ENCODE results near the gene AUTS2.

Gene AUTS2

DNA sequence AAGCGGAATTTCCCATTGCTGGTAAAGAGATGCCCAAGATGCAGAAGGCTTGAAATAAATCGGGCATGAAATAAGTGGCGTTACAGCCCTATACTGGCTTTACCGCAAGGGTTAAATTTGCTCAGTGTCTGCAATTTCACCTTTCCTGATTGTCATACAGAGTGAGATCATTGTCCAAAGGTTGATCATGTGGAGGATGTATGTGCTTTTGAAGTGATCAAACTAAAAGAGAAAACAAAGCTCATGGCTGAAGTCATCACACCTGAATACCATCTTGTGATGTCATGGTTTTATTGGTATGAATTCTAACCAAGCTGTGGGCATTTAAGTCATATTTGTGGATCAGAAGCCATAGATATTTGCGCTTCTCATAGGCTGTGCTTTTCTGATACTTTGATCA is 635.5 kb downstream of the AUTS2 start:
- H3K4me3 ChIP-seq (ENCODE audit: low read depth, low read length) = no peak overlapping the region
- TF ChIP-seq, protein P1, sequence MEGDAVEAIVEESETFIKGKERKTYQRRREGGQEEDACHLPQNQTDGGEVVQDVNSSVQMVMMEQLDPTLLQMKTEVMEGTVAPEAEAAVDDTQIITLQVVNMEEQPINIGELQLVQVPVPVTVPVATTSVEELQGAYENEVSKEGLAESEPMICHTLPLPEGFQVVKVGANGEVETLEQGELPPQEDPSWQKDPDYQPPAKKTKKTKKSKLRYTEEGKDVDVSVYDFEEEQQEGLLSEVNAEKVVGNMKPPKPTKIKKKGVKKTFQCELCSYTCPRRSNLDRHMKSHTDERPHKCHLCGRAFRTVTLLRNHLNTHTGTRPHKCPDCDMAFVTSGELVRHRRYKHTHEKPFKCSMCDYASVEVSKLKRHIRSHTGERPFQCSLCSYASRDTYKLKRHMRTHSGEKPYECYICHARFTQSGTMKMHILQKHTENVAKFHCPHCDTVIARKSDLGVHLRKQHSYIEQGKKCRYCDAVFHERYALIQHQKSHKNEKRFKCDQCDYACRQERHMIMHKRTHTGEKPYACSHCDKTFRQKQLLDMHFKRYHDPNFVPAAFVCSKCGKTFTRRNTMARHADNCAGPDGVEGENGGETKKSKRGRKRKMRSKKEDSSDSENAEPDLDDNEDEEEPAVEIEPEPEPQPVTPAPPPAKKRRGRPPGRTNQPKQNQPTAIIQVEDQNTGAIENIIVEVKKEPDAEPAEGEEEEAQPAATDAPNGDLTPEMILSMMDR (IDR thresholded peaks at IDR 0.05; ENCODE audit: low read depth, low read length) = no peak

- no peak overlapping the region for H3K4me3 ChIP-seq (ENCODE audit: low read depth, low read length)
- TF ChIP-seq, protein P1 (IDR thresholded peaks at IDR 0.05; ENCODE audit: low read depth, low read length) = no peak
Observed at GRCh38 chr7:70237256-70237655, 639.0 kb downstream of the AUTS2 start.

DNA sequence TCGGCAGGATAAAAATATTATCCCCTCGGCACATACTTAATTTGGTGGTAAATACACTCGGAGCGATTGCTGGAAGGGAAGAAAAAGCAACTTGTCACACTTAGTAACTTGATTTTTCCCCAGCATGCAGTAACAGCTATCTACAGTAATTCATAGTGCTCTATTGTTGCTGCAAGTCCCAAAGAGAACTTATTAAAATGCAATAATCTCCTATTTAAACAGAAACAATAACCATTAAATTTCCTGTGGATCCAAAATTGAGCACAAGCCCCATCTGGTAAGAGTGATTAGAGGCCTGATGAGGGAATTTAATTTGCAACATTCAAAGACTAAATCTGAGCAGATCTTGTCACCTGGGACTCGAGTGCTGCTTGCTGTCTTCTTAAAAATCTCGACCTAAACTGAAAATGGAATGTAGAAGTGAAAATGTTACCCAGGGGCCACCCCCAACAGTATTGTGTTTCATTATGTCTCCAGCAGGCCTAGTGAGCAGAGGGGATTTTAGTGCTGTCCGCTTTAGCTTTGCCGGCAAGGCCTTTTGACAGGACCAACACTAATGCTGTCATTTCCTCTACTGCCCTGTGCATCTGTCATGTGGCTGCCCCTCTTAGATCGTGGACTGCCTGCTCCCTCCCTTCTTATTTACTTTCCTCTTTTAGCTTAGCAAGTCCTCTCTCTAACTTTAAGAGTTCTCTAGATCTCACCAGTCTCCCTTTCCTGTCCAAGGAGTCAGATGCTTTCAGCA is 639.7 kb downstream of the AUTS2 start:
- H3K4me3 ChIP-seq (ENCODE audit: low read depth, low read length) = no peak overlapping the region
- TF ChIP-seq, protein P1 (IDR thresholded peaks at IDR 0.05; ENCODE audit: low read depth, low read length) = no peak

- TF ChIP-seq, protein P1 (IDR thresholded peaks at IDR 0.05; ENCODE audit: low read depth, low read length) = no peak
- no peak overlapping the region for H3K4me3 ChIP-seq (ENCODE audit: low read depth, low read length)
Observed at GRCh38 chr7:70239918-70240317, 641.6 kb downstream of the AUTS2 start.

DNA sequence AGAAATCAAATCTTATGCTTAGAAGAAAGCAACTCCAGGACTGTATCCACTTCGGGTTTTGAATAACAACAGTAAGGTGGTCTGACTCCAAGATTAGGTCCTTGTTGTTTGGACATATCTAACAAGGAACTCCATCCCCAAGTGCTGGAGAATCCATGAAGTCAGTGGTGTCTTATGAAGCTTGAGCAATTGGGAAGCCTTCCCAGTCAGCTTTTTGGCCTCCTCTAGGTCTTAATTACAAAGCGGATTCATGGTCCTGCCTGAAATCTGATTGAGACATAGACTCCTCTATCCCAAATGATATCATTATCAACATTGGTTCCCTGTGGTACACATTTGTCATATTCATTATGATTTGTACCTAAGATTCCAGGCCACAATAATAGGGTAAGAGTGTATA is 642.6 kb downstream of the AUTS2 start:
- TF ChIP-seq, protein P1 (IDR thresholded peaks at IDR 0.05; ENCODE audit: low read depth, low read length) = no peak
- no peak overlapping the region for H3K4me3 ChIP-seq (ENCODE audit: low read depth, low read length)

DNA sequence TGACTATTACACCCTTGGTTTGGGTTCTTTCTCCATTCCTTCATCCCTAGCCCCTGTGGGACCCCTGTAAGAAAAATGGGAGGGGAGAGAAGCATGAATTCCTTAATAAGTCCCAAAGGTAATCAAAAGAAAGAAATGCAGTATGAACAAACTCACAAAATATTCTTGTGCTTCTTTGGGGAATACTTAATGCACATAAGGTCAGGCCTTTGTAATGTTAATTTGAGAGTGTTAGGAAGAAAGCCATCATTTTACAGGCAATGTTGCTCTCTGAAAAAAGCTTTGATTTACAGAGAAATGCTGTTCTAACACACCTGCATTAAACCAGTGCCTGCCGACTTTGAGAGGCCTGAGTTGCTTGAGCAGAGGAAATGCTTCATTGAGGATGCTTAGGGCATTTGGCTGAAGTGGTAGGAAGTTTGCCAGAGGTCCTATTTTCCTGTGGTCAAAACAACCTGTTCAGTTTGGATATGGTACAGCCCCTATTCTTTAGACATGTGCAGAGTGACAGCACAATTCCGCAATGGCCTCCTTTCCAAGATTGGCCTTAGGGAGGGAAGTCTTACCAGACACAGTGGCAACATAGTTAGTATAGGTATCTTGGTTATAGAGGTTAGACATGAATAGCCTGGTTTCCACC is 643.4 kb downstream of the AUTS2 start:
- H3K4me3 ChIP-seq (ENCODE audit: low read depth, low read length) = no peak overlapping the region
- TF ChIP-seq, protein P1 (IDR thresholded peaks at IDR 0.05; ENCODE audit: low read depth, low read length) = no peak

- no peak overlapping the region for H3K4me3 ChIP-seq (ENCODE audit: low read depth, low read length)
- TF ChIP-seq, protein P1 (IDR thresholded peaks at IDR 0.05; ENCODE audit: low read depth, low read length) = no peak
Observed at GRCh38 chr7:70242826-70243225, 644.6 kb downstream of the AUTS2 start.
